ENCODE data around the gene BYSL. TPM values are rescaled to one million over a fixed set of nuclear protein-coding genes. Genes with fewer than 3 reads are reported as not detected.

Gene BYSL
- total and polyA plus RNA-seq, 2 donors (not counting 3 experiments of a cell fraction or from before 2014, with no cell fraction given) = 33.1 to 41.8 TPM

DNA sequence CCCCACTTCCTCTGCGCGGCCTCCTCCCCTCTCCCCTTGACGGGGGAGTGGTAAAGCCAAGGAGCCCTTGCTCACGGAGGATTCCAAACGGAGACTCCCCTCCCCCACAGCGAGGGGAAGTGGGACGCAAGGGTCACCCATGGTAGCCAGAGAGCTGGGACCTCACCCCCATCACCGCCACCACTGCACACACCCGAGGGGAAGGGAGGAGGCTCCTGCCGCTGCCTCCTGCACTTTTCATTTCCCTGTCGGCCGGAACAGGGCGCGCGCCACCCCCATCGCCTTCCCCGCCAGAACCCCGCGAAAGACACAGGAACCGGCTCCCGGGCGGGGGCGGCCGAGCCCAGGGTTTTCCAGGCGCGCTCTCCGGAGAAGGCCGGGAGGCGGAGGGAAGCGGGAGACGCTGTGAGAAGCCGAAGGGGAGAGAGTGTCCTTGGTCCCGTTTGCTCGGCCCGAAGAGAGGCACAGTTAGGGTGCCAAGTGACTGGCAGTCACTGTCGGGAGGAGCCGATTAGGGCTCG is 19.5 kb downstream of the BYSL start:
- H4K20me1 ChIP-seq (replicated peaks; ENCODE audit: control insufficient read depth, extremely low read depth, insufficient read depth, low read length) = no peaks in the 10 kb centered on the region
- peaks cover 42% of the 10 kb centered on the region for H3K79me2 ChIP-seq (ENCODE audit: control insufficient read depth, insufficient read depth, low read length)
- CTCF ChIA-PET = interaction anchor here (1.0 to 8.5 kb wide), 7 partner anchors 19 to 154 kb away, joined by 4 to 149 read pairs (median 14); partner anchors contain the start of genes BYSL, MED20 and TOMM6
- H3K9me1 ChIP-seq (replicated peaks; ENCODE audit: control insufficient read depth, extremely low read depth, insufficient read depth, low read length) = no peaks in the 10 kb centered on the region
- H3K9me3 ChIP-seq (replicated peaks; ENCODE audit: control insufficient read depth, insufficient read depth, low read length) = no peaks in the 10 kb centered on the region
- TF ChIP-seq POLR2AphosphoS5 (IDR thresholded peaks at IDR 0.05; ENCODE audit: insufficient read depth, low read depth, low read length) = no peak
- TF ChIP-seq POLR2A (IDR thresholded peaks at IDR 0.05; ENCODE audit: low read depth, low read length) = peak; percentile 8
- TF ChIP-seq JUN (IDR thresholded peaks at IDR 0.05; ENCODE audit: borderline replicate concordance, insufficient read depth, insufficient read length, low read depth) = no peak
- TF ChIP-seq, protein P1, sequence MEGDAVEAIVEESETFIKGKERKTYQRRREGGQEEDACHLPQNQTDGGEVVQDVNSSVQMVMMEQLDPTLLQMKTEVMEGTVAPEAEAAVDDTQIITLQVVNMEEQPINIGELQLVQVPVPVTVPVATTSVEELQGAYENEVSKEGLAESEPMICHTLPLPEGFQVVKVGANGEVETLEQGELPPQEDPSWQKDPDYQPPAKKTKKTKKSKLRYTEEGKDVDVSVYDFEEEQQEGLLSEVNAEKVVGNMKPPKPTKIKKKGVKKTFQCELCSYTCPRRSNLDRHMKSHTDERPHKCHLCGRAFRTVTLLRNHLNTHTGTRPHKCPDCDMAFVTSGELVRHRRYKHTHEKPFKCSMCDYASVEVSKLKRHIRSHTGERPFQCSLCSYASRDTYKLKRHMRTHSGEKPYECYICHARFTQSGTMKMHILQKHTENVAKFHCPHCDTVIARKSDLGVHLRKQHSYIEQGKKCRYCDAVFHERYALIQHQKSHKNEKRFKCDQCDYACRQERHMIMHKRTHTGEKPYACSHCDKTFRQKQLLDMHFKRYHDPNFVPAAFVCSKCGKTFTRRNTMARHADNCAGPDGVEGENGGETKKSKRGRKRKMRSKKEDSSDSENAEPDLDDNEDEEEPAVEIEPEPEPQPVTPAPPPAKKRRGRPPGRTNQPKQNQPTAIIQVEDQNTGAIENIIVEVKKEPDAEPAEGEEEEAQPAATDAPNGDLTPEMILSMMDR (IDR thresholded peaks at IDR 0.05; ENCODE audit: extremely low read depth in 1 of 2, insufficient read depth in 1 of 2, low read depth in 1 of 2, low read length in 2 of 2) = no peak
- TF ChIP-seq, protein P2, sequence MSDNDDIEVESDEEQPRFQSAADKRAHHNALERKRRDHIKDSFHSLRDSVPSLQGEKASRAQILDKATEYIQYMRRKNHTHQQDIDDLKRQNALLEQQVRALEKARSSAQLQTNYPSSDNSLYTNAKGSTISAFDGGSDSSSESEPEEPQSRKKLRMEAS (IDR thresholded peaks at IDR 0.05; ENCODE audit: insufficient read depth, insufficient read length) = no peak
- peak; percentile 68 for FAIRE-seq
- POLR2A ChIA-PET = no interaction called here
- dilution Hi-C loops (cut with MboI; ENCODE audit: extremely low pct_ligation_motif_present, low sequenced_read_pairs) = no loop called here
- peak overlapping the region; percentile 76 for H3K9ac ChIP-seq (replicated peaks; ENCODE audit: extremely low read depth, insufficient read depth, low read length)
- peak overlapping the region; percentile 57 for H3K27ac ChIP-seq (ENCODE audit: insufficient read depth, low read depth, low read length)
- peak overlapping the region; percentile 60 for H3K4me2 ChIP-seq (ENCODE audit: insufficient read depth, low read length)
- intact Hi-C loops (cut with micrococcal nuclease) = loop anchor here (1.0 to 5.0 kb wide), 3 partner anchors 26 to 103 kb away; no protein-coding TSS in a partner anchor
- H2AFZ ChIP-seq (ENCODE audit: low read depth, low read length) = peak overlapping the region; percentile 65
- peak; percentile 30 for DNase-seq (ENCODE audit: low read depth, low spot score)
- H3K4me3 ChIP-seq (replicated peaks in 1 of 3; ENCODE audit: insufficient read depth in 1 of 3, low read depth in 1 of 3, low read length in 3 of 3) = peak overlapping the region; percentile 58 to 88 (median 76)
- H3K4me1 ChIP-seq (ENCODE audit: control insufficient read depth, extremely low read depth, insufficient read depth, low read length) = peaks cover 34% of the 10 kb centered on the region
- no TSS peak for BruUV-seq (replicated peaks)
- peaks cover 5 to 12% of the 10 kb centered on the region in 2 experiments for H3K36me3 ChIP-seq (ENCODE audit: control insufficient read depth in 2 of 2, extremely low read depth in 1 of 2, insufficient read depth in 2 of 2, low read length in 2 of 2)
- no peaks in the 10 kb centered on the region for H3K27me3 ChIP-seq (ENCODE audit: control insufficient read depth in 2 of 2, insufficient read depth in 2 of 2, low read length in 2 of 2)

Data from endothelial cell of umbilical vein (primary cell).